Activated CD4-positive, alpha-beta T cell treated with anti-CD3 and anti-CD28 coated beads, Interleukin-2, amount 10 ng/mL, durations not matched to agents 24 days and 14 days (primary cell): ENCODE data around the gene FRMPD2. TPM values are rescaled to one million over a fixed set of nuclear protein-coding genes. Genes with fewer than 3 reads are reported as not detected.
A peak's percentile ranks its signal among the peaks of the same experiment; 100 is the strongest.

ENCODE experiments used
- DNase-seq: peaks from one replicate; pipeline ENCODE4 v3.0.0; 2022
- H3K27ac Mint-ChIP-seq: one replicate; pipeline ENCODE4 v1.8.0; 2022; ENCODE audit warnings: mild to moderate bottlenecking, mixed read lengths
- H3K27me3 Mint-ChIP-seq: one replicate; pipeline ENCODE4 v1.8.0; 2022; ENCODE audit warnings: mixed read lengths
- H3K36me3 Mint-ChIP-seq: one replicate; pipeline ENCODE4 v1.8.0; 2022; ENCODE audit warnings: low read depth, mild to moderate bottlenecking, mixed read lengths
- H3K4me1 Mint-ChIP-seq: one replicate; pipeline ENCODE4 v1.8.0; 2021; ENCODE audit warnings: mixed read lengths
- H3K4me3 Mint-ChIP-seq: one replicate; pipeline ENCODE4 v1.8.0; 2022; ENCODE audit warnings: mild to moderate bottlenecking, moderate library complexity, mixed read lengths
- H3K9me3 Mint-ChIP-seq: one replicate; pipeline ENCODE4 v1.8.0; 2021; ENCODE audit warnings: mixed read lengths
- intact Hi-C: fragments of 100-400 bp; cut with micrococcal nuclease; formaldehyde crosslinking; loops from one replicate; pipeline ENCODE4 v1.15.1; 2023
- total RNA-seq: library from RNA; stranded (reverse); gene quantifications from 2 replicates; pipeline ENCODE4 v1.2.3, GENCODE V29; 2022

FRMPD2 gene, protein sequence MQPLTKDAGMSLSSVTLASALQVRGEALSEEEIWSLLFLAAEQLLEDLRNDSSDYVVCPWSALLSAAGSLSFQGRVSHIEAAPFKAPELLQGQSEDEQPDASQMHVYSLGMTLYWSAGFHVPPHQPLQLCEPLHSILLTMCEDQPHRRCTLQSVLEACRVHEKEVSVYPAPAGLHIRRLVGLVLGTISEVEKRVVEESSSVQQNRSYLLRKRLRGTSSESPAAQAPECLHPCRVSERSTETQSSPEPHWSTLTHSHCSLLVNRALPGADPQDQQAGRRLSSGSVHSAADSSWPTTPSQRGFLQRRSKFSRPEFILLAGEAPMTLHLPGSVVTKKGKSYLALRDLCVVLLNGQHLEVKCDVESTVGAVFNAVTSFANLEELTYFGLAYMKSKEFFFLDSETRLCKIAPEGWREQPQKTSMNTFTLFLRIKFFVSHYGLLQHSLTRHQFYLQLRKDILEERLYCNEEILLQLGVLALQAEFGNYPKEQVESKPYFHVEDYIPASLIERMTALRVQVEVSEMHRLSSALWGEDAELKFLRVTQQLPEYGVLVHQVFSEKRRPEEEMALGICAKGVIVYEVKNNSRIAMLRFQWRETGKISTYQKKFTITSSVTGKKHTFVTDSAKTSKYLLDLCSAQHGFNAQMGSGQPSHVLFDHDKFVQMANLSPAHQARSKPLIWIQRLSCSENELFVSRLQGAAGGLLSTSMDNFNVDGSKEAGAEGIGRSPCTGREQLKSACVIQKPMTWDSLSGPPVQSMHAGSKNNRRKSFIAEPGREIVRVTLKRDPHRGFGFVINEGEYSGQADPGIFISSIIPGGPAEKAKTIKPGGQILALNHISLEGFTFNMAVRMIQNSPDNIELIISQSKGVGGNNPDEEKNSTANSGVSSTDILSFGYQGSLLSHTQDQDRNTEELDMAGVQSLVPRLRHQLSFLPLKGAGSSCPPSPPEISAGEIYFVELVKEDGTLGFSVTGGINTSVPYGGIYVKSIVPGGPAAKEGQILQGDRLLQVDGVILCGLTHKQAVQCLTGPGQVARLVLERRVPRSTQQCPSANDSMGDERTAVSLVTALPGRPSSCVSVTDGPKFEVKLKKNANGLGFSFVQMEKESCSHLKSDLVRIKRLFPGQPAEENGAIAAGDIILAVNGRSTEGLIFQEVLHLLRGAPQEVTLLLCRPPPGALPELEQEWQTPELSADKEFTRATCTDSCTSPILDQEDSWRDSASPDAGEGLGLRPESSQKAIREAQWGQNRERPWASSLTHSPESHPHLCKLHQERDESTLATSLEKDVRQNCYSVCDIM (N-terminal part only)
- total RNA-seq = not detected in 2 replicates

DNA sequence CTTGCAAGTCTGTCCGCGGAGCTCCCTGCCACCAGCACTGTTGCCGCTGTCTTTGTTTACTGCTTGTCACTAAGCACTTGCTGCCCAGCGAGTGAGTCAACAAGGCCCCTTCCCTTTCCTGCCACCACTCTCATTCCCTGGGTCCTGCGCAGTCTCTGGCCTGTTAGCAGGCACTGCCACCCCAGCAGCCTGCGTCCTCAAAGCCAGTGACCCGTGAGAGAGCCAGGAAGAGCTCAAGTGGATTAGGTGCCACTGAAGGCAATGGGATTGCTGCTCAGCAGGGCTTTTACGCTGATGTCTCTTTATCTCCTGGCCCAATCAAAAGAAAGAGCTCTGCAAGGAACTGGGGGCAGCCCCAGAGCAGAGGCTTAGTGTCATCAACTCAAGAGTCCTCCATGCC, at the start of gene FRMPD2:
Gene FRMPD2 (minus strand): TSS at position 61 of the 400 bp plus-strand sequence. CDS start 129 bp downstream, outside the sequence.
- no peak within 1 kb of the TSS for H3K4me3 Mint-ChIP-seq
- H3K27me3 Mint-ChIP-seq = no peaks in the 10 kb centered on the region
- no peaks in the 10 kb centered on the region for H3K36me3 Mint-ChIP-seq
- H3K27ac Mint-ChIP-seq = no peak within 1 kb of the TSS
- intact Hi-C loops = no loop called here
- H3K9me3 Mint-ChIP-seq = peaks cover under 1% of the 10 kb centered on the region
- H3K4me1 Mint-ChIP-seq = no peaks in the 10 kb centered on the region
- no peak for DNase-seq

DNA sequence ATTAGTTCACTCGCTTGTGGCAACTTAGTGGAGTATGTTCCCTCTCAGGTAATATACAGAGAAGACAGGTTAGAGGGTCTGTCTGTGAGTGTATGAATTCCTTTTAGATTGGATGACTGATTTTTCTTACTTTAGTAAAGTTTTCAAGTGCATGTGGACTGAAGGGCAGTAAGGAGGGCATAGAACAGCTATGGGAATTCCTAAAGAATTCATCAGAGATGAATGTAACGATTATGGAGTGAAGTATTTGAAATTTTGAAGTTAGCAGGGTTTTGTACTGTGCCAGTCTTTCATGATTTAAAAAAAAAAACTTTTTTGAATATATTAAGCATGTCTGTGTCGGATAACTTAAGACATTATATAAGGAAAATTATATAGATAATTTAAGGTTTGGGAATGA, 47.5 kb upstream of the FRMPD2 start:
- no peak overlapping the region for H3K4me3 Mint-ChIP-seq
- no peaks in the 10 kb centered on the region for H3K4me1 Mint-ChIP-seq

DNA sequence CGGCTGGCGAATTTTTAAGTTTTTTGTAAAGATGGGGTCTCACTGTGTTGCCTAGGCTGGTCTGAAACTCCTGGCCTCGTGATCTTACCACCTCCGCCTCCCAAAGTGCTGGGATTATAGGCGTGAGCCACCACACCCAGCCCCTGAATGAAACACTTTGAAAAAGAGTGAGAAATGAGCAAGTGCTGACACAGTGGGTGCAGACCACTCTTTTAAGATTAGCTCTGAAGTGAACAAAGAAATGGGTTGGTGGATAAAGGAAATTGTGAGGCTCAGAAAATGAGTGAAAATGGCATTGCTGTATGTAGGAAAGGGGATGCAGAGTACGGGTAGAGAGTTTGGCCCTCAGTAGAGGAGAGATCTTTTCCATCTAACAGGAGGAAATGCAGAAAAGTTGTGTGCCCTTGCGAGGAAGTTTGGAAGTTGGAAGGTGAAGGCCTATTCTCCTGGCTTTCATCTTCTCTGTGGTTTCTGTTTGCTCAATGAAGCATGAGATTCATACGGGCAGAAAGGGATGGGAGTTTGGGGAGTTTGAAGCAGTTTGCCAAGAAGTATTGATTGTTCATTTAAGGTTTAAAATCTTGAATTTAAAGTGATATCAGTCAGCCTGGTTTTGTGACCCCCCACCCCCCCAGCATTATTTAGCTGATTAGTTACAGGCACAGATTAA, 43.0 kb upstream of the FRMPD2 start:
- Mint-ChIP-seq H3K4me1 (no peaks in the 10 kb centered on the region), H3K27me3 (no peaks in the 10 kb centered on the region), H3K36me3 (no peaks in the 10 kb centered on the region), H3K27ac (no peak overlapping the region), H3K9me3 (no peaks in the 10 kb centered on the region), H3K4me3 (no peak overlapping the region)
- no peak for DNase-seq
- intact Hi-C loops = no loop called here

More for the DNA sequence above, 47.5 kb upstream of the FRMPD2 start:
- Mint-ChIP-seq H3K36me3 (peaks cover 2% of the 10 kb centered on the region), H3K9me3 (no peaks in the 10 kb centered on the region), H3K27ac (no peak overlapping the region), H3K27me3 (no peaks in the 10 kb centered on the region)
- intact Hi-C loops = no loop called here
- no peak for DNase-seq

DNA sequence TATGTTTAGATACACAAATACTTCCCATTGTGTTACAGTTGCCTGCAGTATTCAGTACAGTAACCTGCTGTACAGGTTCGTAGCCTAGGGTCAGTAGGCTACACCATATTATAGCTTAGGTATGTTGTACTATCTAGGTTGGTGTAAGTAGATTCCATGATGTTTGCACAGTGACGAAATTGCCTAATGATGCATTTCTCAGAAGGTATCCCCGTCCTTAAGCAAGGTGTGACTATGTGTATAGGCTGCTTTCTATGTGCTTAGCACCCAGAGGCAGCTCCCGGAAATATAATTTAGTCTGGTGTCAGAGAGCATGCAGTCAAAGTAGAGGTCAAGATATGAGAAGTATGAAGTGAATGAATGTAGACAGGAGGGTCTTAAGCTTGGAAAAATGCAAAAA, 41.7 kb upstream of the FRMPD2 start:
- peaks cover 6% of the 10 kb centered on the region for H3K4me1 Mint-ChIP-seq
- H3K36me3 Mint-ChIP-seq = no peaks in the 10 kb centered on the region
- no peak for DNase-seq
- H3K27me3 Mint-ChIP-seq = no peaks in the 10 kb centered on the region
- H3K27ac Mint-ChIP-seq = no peak overlapping the region
- intact Hi-C loops = no loop called here
- no peaks in the 10 kb centered on the region for H3K9me3 Mint-ChIP-seq
- H3K4me3 Mint-ChIP-seq = no peak overlapping the region

DNA sequence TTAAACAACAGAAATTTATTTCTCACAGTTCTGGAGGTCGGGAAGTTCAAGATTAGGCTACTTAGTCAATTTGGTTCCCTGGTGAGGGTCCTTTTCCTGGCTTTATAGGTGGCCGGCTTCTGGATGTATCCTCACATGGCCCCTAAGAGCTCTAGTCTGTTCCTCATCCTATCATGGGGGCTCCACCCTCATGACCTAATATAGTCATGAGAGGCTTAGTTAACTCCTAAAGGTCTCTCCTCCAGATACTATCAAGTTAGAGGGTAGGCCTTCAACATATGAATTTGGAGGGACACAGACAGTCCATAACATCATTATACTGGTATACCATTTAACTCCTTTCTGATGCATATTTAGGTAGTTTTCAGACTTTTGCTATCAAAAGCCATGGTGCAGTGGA, 39.6 kb upstream of the FRMPD2 start:
- no peak overlapping the region for H3K4me3 Mint-ChIP-seq
- no peaks in the 10 kb centered on the region for H3K36me3 Mint-ChIP-seq
- intact Hi-C loops = no loop called here
- no peak for DNase-seq
- H3K9me3 Mint-ChIP-seq = no peaks in the 10 kb centered on the region
- no peak overlapping the region for H3K27ac Mint-ChIP-seq
- H3K27me3 Mint-ChIP-seq = no peaks in the 10 kb centered on the region
- H3K4me1 Mint-ChIP-seq = peaks cover 12% of the 10 kb centered on the region

DNA sequence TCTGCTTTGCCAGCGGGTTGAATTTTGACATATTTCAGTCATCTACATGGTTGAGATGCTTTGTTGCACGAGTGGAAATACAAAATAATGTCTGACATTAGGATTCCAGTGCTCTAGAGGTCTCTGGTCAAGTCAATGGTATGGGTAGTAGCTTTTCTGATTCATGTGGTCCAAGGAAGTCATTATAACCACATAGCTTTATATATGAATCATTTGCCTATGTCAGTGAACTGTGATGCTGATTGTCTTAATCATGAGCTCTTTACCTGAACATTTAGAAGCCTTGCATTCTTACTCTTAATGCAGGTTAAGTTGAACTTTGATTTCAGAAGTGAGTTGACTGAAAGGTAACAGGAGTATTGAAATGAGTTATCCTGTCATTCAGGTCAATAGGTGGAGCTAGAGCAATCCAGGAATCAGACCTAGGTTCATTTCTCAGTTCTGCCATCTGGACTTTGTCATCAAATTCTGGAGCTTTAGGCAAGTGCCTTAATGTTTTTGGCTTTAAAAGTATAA, 35.3 kb upstream of the FRMPD2 start:
- intact Hi-C loops = loop anchor here (5.0 kb wide), 1 partner anchor 348 kb away; no protein-coding TSS in a partner anchor
- peaks cover 5% of the 10 kb centered on the region for H3K36me3 Mint-ChIP-seq
- no peak for DNase-seq
- H3K4me1 Mint-ChIP-seq = peaks cover 26% of the 10 kb centered on the region
- peak overlapping the region; percentile 16 for H3K27ac Mint-ChIP-seq
- no peak overlapping the region for H3K4me3 Mint-ChIP-seq
- H3K27me3 Mint-ChIP-seq = no peaks in the 10 kb centered on the region
- no peaks in the 10 kb centered on the region for H3K9me3 Mint-ChIP-seq

DNA sequence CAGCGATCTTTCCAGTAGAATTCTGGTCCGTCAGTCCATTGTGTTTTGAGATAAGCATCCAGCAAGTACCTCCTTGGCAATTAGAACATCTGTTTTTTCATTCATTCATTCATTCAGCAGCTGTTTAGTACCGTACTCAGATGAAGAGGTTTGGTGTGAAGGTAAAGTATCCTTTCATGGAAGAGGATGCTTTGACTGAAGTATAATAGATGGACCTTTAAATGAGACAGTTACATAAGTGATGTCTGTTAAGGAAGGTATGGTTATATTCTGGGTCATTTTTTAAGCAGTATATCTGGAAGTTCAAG, 33.2 kb upstream of the FRMPD2 start:
- H3K4me3 Mint-ChIP-seq = peak overlapping the region; percentile 82
- no peaks in the 10 kb centered on the region for H3K9me3 Mint-ChIP-seq
- DNase-seq = no peak
- peaks cover 2% of the 10 kb centered on the region for H3K27me3 Mint-ChIP-seq
- peaks cover 26% of the 10 kb centered on the region for H3K4me1 Mint-ChIP-seq
- peak overlapping the region; percentile 83 for H3K27ac Mint-ChIP-seq
- H3K36me3 Mint-ChIP-seq = peaks cover 5% of the 10 kb centered on the region
- intact Hi-C loops = loop anchor here (2.0 to 5.0 kb wide), 2 partner anchors 350 to 1231 kb away; partner anchors contain the start of gene ERCC6

DNA sequence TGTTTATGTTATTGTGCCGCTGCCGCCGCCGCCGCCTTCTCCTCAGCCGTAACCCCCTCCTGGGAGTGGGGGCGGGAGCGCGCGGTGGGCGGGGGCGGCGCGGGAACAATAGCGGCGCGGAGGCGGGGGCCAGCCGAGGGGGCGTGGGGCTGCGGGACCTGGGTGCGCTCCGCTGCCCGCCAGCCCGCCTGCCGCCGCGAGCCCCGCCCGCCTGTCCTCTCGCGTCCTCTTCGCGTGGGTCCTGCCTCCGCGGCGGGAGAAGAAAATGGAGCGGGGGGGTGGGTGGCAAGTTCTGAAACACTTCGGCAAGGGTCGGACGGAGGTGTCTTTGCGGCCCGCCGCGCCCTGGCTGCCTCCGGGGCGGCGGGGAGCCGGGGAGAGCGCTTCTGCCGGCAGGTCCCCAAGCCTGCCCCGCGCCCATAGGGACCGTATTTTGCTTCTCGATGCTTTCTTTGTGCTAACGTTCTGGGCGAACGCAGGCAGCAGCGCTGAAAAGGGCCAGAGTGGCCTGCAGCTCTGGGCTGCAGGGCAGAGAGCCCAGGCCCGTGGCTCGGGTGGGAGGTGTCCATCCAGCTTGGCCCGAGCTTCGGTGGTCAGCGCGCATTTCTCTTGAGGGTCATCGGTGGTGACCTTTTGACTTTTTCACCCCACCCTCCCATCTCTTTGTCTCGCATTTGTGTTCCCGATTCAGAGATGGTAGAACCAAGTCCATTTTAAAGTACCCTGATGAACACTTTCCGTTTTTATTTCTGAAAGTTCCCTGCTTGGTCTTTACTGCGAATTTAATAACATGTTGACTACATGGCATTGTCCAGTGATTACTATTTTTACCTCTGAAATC, 32.6 kb upstream of the FRMPD2 start:
- Mint-ChIP-seq H3K4me1 (peaks cover 23% of the 10 kb centered on the region), H3K9me3 (no peaks in the 10 kb centered on the region), H3K27me3 (peaks cover 2% of the 10 kb centered on the region), H3K36me3 (peaks cover 5% of the 10 kb centered on the region), H3K27ac (peak overlapping the region; percentile 83), H3K4me3 (peak overlapping the region; percentile 82)
- peak; percentile 91 for DNase-seq
- intact Hi-C loops = loop anchor here (2.0 to 5.0 kb wide), 2 partner anchors 350 to 1232 kb away; partner anchors contain the start of gene ERCC6

DNA sequence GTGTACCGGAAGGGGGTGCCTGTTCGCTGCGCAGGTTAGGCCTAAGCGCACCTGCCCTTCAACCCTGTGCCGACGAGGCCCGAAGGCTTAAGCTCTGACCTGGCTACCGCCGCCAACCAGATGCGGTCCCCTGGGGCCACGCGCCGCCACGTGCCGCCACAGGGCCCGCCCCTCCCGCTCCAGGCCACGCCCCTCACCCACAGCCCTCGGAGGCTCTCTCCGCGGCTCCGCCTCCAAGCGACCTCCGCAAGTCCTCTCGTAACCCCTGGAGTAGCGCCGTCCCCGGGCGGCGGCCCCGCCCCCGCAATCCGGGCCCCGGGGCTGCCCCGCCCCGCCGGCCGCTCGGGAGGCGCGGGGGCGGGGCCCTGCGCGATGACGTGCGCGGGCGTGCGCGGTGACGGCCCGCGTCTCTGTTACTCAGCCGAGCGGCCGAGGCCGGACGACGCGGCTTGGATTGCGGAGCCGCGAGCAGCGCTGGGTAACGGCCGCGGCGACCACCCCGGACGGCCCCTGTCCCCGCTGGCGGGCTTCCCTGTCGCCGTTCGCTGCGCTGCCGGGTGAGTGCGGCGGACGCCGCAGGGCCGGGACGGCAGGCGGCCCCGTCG, 31.9 kb upstream of the FRMPD2 start, which contains the start of gene MAPK8:
Gene MAPK8 (plus strand): TSS at position 413 of the 605 bp plus-strand sequence. CDS start 94,984 bp downstream, outside the sequence.
- Mint-ChIP-seq H3K36me3 (peaks cover 5% of the 10 kb centered on the region), H3K27ac (peak within 1 kb of the TSS; percentile 83), H3K9me3 (no peaks in the 10 kb centered on the region), H3K4me1 (peaks cover 24% of the 10 kb centered on the region), H3K27me3 (peaks cover 2% of the 10 kb centered on the region), H3K4me3 (peak within 1 kb of the TSS; percentile 82)
- intact Hi-C loops = loop anchor here (2.0 to 5.0 kb wide), 2 partner anchors 351 to 1232 kb away; partner anchors contain the start of gene ERCC6
- DNase-seq = peak; percentile 97

DNA sequence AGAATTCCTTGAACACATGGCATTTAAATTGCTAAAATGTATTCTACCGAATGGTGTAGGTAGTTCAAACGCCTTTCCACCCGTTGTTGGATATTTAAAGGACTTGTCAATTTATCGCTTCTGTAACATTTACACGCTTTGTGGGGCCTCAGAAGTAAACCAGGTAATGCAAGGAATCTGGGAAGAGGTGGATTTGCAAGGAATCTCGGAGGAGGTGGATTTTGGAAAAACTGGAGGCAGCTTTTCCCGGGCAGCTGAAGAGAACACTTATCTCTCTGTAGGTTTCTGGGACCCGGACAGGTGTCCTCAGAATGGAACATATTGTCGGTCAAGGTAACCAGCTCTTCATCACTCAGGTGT, 31.4 kb upstream of the FRMPD2 start:
- peaks cover 5% of the 10 kb centered on the region for H3K36me3 Mint-ChIP-seq
- H3K9me3 Mint-ChIP-seq = no peaks in the 10 kb centered on the region
- H3K27ac Mint-ChIP-seq = peak overlapping the region; percentile 19
- no peak for DNase-seq
- intact Hi-C loops = loop anchor here (2.0 to 5.0 kb wide), 2 partner anchors 351 to 1233 kb away; partner anchors contain the start of gene ERCC6
- peaks cover 2% of the 10 kb centered on the region for H3K27me3 Mint-ChIP-seq
- peak overlapping the region; percentile 71 for H3K4me3 Mint-ChIP-seq
- H3K4me1 Mint-ChIP-seq = peaks cover 24% of the 10 kb centered on the region

DNA sequence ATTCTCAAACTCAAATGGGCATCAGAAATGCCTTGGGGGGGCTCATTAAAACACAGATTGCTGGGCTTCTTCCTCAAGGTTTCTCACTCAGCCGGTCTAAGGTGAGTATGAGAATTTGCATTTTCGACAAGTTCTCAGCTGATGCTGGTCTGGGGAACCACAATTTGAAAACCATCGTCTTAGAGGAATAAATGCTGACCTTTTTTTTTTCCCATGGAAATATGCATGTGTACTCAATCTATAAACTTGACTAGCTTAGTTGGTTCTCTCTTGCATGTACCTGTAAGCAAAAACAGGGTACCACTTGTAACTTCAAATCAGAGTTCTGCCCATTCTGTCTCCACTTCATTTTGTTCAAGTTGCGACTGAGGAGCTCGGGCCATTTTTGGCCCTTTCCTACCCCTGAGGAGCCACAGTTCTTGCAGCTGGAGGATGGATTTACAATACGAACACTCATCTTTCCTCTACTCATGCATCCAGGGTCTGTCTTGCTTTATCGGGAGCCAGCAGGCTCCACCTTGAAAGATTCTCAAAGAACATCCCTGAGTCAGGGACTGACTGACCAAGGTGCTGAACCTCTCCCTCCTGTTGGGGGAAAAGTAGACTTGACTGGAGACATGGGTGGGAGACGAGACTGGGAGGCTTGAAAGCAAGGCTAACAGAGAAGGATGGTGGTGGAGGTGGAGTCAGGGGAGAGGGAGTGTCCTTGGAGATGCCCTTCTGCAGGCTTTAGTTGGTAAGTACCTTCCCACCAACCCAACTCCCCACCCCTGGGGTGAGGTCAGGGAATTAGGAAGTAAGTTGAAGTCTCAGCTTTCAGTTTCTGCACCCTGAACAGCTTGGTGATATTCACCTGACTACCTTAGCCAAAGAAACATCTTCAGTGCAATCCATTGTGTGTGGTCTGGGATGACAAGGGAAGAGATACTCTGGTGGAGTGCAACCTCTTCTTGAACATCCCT, 28.3 kb upstream of the FRMPD2 start:
- Mint-ChIP-seq H3K27me3 (peaks cover 5% of the 10 kb centered on the region), H3K27ac (no peak overlapping the region), H3K36me3 (peaks cover 3% of the 10 kb centered on the region), H3K4me3 (no peak overlapping the region), H3K9me3 (no peaks in the 10 kb centered on the region), H3K4me1 (peaks cover 14% of the 10 kb centered on the region)
- intact Hi-C loops = no loop called here
- DNase-seq = no peak
